Measurements from ENCODE around the gene COMP.
"Not testable (repeated sequence)": the region's sequence is repeated elsewhere in the genome, so short reads cannot be mapped to it uniquely, and the experiment has no call there.

COMP gene

DNA sequence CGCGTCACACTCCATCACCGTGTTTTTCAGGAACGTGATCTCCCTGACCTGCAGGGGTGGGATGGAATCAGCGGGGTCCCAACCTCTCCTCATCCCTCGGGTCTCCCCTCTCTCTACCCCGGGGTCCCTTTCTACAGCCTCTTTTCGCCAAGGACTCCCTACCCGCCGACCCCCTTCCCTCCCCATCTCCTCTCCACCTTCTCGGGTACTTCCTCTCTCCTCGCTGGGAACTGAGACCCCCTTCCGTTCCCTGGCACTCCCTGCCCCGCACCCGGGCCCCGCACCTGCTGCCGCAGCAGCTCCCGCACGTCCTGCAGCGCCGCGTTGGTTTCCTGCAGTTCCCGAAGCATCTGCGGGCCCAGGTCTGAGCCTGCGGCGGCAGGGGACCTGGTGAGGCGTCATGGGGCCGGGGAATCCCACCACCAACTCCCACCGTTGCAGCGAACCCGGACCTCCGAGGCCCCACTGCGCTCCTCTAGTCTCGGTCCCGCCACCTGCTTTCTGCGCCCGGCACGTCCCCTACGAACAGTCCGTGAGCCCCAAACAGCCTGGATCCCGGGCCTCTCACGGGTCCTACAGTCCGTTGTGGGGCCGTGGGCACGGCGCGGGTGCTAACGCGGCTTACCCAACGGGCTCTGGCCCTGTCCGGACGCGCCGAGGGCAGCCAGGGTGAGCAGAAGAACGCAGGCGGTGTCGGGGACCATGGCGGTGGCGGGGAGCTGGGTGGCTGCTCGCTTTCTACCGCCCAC lies at the start of gene COMP:
Gene COMP (minus strand): TSS at position 740 of the 749 bp plus-strand sequence. CDS start 36 bp downstream, at position 704.
- no peak for DNase-seq

DNA sequence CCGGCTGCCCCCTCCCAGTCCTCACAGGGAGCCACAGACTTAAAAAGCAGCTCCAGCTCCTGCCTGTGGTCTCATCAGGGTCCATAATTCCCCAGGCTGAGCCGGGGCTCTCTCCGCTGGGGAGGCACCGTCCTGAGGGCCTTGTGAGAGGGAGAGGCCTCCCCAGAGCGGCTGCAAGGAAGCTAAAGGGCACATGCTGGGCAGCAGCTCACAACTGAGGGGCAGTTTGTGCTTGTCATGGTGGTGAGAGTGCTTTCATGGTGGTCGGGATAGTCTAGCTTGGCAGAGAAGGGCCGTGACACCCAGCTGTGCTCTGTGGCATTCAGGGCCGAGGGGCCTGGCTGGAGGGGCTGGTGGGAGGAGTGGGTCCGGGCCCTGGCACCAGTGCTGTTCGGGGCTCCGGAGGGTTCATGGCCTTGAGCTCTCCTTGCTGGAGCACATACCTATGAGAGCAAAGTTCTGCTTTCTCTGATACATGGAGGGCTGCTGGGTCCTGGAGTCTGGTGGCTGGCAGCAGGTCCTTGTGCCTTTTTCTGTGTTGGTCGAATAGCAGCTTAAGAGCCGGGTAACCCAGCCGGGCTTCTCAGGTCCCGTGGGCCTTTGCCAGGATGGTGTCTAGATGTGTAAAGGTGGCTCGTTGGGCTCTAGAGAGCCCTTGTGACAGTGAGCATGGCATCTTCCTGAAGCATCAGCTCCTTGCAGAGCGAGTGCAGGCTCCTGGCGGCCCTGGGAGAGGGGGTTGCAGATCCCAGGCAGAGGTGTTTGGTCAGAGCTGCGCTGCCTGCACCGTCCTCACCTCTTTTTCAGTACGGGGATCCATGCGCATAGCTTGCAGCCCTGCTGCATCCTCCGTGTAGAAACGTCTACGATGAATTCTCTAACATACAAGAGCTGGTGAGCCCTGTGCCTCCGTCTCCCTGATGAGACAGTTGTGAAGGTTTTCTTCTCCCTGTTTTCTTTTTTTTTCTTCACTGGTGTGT lies 49.5 kb upstream of the COMP start:
- DNase-seq = no peak

- no peak for DNase-seq
Observed at GRCh38 chr19:18839465-18840287, 48.6 kb upstream of the COMP start.

DNA sequence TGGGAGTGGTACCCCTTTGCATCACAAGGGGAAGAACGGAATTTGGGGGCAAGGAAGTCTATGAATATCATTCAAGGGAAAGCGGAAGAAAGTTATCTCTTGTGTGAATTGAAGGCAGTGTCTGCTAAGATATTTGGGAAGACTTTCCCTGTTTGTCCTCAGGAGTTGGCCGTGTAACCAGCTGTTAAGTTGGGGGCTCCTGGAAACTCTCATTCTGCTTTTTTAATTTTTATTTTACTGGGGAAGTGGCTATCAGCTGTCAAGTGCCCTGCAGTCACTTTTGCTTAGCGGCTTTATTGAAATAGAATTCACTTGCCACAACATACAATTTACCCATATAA lies 43.5 kb upstream of the COMP start:
- no peak for DNase-seq

- no peak for DNase-seq
Observed at GRCh38 chr19:18833849-18834643, 42.9 kb upstream of the COMP start.

DNA sequence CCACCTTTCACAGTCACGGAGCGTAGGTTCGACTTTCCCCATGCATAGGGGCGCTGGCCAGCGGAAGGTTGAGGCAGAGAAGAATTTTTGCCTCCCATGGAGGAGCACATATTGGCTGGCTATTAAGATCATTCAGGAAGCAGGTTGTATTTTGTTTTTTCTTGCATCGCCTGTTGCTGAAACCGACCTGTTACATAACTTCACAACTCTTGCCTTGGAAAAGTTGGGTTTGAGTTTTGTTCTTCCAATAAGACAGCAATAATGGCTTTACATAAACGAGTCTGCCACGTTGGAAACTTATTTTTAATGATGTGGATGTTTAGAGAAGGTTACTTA lies 42.0 kb upstream of the COMP start:
- DNase-seq = no peak

- no peak for DNase-seq
Observed at GRCh38 chr19:18832306-18833140, 41.4 kb upstream of the COMP start.

GRCh38 chr19:18831524-18832305 lies 40.6 kb upstream of the COMP start, which contains the start of gene UPF1:
TSS of gene UPF1 (plus strand) at chr19:18831959. CDS start at chr19:18832210, 251 bp downstream.
- DNase-seq = peak; percentile 81

- DNase-seq = no peak
Observed at GRCh38 chr19:18830488-18830887, 39.4 kb upstream of the COMP start.

GRCh38 chr19:18828786-18829185 lies 37.7 kb upstream of the COMP start:
- no peak for DNase-seq

DNA sequence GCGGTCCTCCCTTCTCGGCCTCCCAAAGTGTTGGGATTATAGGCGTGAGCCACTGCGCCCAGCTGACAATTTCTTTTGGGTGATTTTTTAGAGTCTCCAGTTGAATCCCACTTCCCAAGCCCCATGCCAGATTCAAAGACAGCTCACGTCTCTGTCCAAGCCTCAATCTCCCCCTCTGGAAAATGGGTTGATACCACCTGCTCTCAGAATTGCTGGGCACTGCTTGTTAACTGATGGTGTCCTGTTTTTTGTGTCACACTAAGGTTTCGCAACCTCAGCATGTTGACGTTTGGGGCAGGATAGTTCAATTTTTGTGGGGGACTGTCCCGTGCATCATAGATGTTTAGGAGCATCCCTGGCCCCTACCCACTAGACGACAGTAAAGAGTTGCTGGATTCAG lies 26.5 kb upstream of the COMP start:
- DNase-seq = no peak

DNA sequence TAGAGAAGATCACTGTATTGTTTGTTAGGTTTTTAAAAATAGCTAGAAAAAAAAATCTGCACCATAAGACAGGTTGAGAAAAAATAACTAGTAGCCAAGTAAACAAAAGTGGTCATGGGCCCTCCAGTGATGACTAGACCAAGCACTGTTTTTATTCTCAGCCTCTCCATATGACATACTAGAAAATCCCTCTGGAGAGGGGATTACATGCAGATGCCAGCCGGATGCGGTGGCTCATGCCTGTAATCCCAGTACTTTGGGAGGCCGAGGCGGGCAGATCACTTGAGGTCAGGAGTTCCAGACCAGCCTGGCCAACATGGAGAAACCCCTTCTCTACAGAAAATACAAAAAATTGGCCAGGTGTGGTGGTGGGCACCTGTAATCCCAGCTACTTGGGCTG lies 25.5 kb upstream of the COMP start:
- not testable (repeated sequence) for DNase-seq

GRCh38 chr19:18815673-18816072 lies 24.6 kb upstream of the COMP start:
- DNase-seq = no peak

DNA sequence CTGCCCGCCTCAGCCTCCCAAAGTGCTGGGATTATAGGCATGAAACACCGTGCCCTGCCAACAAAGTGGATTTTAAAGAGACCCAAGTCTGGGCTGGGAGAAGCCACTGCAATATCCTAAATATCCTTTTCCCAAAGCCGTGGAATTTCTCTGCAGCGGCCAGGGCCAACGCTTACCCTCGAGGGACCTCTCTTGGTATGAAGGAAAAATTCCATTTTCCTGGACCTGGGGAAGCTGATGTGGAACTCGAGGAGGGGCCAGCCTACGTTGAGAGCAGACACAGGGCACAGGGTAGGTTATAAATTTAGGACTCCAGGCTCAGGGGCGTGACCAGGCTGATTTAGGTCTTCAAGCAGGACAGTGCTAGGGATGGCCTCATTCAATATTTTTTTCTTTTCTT lies 23.0 kb upstream of the COMP start:
- DNase-seq = no peak

- DNase-seq = not testable (repeated sequence)
Observed at GRCh38 chr19:18811638-18812037, 20.5 kb upstream of the COMP start.

- no peak for DNase-seq
Observed at GRCh38 chr19:18809149-18809868, 18.2 kb upstream of the COMP start.

GRCh38 chr19:18807861-18808331 lies 16.8 kb upstream of the COMP start:
- no peak for DNase-seq

- no peak for DNase-seq
Observed at GRCh38 chr19:18804643-18805042, 13.5 kb upstream of the COMP start.

DNA sequence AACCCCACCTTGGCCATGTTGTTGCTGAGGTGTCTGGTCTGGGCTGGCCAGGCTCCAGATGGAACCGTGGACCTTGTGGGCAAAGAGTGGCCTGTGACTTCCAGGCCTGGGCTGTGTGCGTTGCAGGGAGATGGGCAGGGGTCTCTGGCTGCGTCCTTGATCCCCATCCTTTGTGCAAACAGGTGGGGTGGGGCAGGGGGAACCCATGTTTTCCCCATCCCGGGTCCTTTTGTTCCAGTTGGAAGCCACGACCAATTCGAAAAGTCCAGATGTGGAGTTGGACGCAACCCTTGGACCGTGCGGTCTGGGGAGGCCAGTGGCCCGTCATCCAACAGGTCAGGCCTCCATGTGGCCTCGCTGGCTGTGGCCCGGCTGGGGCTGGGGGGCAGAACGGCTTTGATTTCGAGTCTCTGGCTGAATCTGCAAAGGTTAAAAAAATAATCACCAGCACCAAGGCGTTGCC lies 13.1 kb upstream of the COMP start:
- no peak for DNase-seq

All from T1000 (cell line).